ENCODE data around the gene EIF6. TPM values are rescaled to one million over a fixed set of nuclear protein-coding genes. Genes with fewer than 3 reads are reported as not detected.

Gene EIF6
- total RNA-seq, 1 experiment from 2014 or later = 420 TPM

DNA sequence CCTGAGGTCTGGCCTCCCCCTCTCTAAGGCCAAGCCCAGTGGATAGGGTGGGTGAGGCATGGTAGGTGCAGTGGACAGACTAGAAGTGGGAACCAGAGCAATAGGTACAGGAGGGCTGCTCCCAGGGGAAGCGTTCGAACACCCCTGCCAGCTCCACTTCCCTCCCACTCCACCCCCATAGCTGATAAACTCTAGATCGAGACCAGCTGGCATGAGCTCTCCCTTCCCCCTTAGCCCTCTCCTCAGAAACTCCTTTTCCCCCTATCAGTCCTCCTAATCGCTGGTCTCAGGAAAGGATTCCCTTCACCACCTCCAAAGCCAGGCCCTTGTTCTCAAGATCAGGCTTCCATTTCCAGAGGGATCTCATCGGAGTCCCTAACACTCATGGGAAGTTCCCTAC lies 13.7 kb upstream of the EIF6 start:
- no TSS peak for BruUV-seq (replicated peaks)
- Histone ChIP-seq H3K27me3 (replicated peaks; ENCODE audit: control insufficient read depth, insufficient read depth, low read length) (no peaks in the 10 kb centered on the region), H3K9me3 (no peaks in the 10 kb centered on the region), H3K4me3 (ENCODE audit: low read depth, low read length) (no peak overlapping the region), H3K4me1 (peaks cover 12% of the 10 kb centered on the region), H3K36me3 (ENCODE audit: control insufficient read depth, insufficient read depth, low read length) (no peaks in the 10 kb centered on the region)
- H3K4me1 Mint-ChIP-seq (ENCODE audit: low read depth, unreplicated experiment) = peaks cover 17% of the 10 kb centered on the region
- intact Hi-C loops (cut with micrococcal nuclease; ENCODE audit: unreplicated experiment) = no loop called here
- no peak overlapping the region for H3K27ac Mint-ChIP-seq (ENCODE audit: unreplicated experiment)
- no peaks in the 10 kb centered on the region for H3K27me3 Mint-ChIP-seq (ENCODE audit: insufficient read depth, unreplicated experiment)
- POLR2A ChIA-PET = interaction anchor here (1.3 kb wide), 1 partner anchor 14 kb away, joined by 4 read pairs; the partner anchor contains the start of gene EIF6
- CTCF ChIA-PET = interaction anchor here (0.6 to 2.2 kb wide), 4 partner anchors 9 to 149 kb away, joined by 3 to 8 read pairs (median 5); no protein-coding TSS in a partner anchor
- H3K4me3 Mint-ChIP-seq (ENCODE audit: unreplicated experiment) = no peak overlapping the region
- H3K9me3 Mint-ChIP-seq (ENCODE audit: unreplicated experiment) = no peaks in the 10 kb centered on the region
- DNase-seq = no peak
- H3K36me3 Mint-ChIP-seq (ENCODE audit: insufficient read depth, unreplicated experiment) = peaks cover 5% of the 10 kb centered on the region
- TF ChIP-seq, protein P1, sequence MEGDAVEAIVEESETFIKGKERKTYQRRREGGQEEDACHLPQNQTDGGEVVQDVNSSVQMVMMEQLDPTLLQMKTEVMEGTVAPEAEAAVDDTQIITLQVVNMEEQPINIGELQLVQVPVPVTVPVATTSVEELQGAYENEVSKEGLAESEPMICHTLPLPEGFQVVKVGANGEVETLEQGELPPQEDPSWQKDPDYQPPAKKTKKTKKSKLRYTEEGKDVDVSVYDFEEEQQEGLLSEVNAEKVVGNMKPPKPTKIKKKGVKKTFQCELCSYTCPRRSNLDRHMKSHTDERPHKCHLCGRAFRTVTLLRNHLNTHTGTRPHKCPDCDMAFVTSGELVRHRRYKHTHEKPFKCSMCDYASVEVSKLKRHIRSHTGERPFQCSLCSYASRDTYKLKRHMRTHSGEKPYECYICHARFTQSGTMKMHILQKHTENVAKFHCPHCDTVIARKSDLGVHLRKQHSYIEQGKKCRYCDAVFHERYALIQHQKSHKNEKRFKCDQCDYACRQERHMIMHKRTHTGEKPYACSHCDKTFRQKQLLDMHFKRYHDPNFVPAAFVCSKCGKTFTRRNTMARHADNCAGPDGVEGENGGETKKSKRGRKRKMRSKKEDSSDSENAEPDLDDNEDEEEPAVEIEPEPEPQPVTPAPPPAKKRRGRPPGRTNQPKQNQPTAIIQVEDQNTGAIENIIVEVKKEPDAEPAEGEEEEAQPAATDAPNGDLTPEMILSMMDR (IDR thresholded peaks at IDR 0.05; ENCODE audit: insufficient read depth in 1 of 2, low read depth in 1 of 2, low read length in 1 of 2, severe bottlenecking in 1 of 2, unreplicated experiment in 1 of 2) = no peak

DNA sequence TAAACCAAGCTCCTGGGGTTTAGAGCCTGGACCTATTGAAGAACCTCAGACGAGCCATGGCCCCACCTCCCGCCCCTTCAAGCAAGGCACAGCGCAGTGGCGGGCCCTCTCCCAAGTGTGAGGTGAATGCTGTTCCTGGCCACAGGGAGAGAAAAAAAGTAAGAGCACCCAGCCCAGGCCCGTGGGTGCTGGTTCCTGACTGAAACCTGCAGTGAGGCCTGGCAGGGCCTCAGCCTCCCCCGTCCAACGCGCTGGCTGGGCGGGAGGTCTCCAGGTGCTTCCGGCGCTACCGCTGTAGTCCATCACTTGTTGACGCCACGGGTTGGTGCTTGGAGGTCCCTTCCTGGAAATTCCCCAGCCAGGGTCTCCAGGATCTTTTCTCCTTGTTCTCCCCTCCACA lies 13.2 kb upstream of the EIF6 start:
- TF ChIP-seq, protein P1 (IDR thresholded peaks at IDR 0.05; ENCODE audit: insufficient read depth in 1 of 2, low read depth in 1 of 2, low read length in 1 of 2, severe bottlenecking in 1 of 2, unreplicated experiment in 1 of 2) = no peak
- no TSS peak for BruUV-seq (replicated peaks)
- Histone ChIP-seq H3K9me3 (no peaks in the 10 kb centered on the region), H3K27me3 (replicated peaks; ENCODE audit: control insufficient read depth, insufficient read depth, low read length) (no peaks in the 10 kb centered on the region), H3K36me3 (ENCODE audit: control insufficient read depth, insufficient read depth, low read length) (no peaks in the 10 kb centered on the region), H3K4me1 (peaks cover 12% of the 10 kb centered on the region), H3K4me3 (ENCODE audit: low read depth, low read length) (no peak overlapping the region)
- no peaks in the 10 kb centered on the region for H3K27me3 Mint-ChIP-seq (ENCODE audit: insufficient read depth, unreplicated experiment)
- peaks cover 17% of the 10 kb centered on the region for H3K4me1 Mint-ChIP-seq (ENCODE audit: low read depth, unreplicated experiment)
- ChIA-PET CTCF (interaction anchor here (0.5 to 2.2 kb wide), 12 partner anchors 8 to 153 kb away, joined by 3 to 9 read pairs (median 6); partner anchors contain the start of gene EIF6), POLR2A (interaction anchor here (1.3 kb wide), 1 partner anchor 13 kb away, joined by 4 read pairs; the partner anchor contains the start of gene EIF6)
- intact Hi-C loops (cut with micrococcal nuclease; ENCODE audit: unreplicated experiment) = no loop called here
- peaks cover 5% of the 10 kb centered on the region for H3K36me3 Mint-ChIP-seq (ENCODE audit: insufficient read depth, unreplicated experiment)
- no peak overlapping the region for H3K27ac Mint-ChIP-seq (ENCODE audit: unreplicated experiment)
- H3K4me3 Mint-ChIP-seq (ENCODE audit: unreplicated experiment) = no peak overlapping the region
- H3K9me3 Mint-ChIP-seq (ENCODE audit: unreplicated experiment) = no peaks in the 10 kb centered on the region
- DNase-seq = no peak

DNA sequence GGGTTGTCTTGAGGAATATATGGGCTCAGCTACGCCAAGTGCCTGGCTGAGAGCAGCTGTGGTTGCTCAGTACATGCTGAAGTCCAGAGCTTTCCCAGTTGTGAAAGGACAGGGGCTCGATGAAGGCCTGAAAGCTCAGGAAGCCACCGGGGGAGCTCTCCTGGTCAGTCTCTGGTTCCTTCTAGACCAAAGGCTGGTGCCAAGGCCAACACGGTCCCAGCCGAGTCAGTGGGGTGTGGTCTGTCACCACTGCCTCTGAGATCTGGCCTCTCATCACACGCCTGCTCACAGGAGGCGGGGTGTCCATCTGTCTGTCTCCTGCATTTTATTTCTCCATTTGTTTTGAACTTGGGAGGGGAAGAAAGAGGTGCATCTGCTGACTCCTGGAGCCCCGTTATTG lies 12.6 kb upstream of the EIF6 start:
- CTCF ChIA-PET = interaction anchor here (0.6 to 2.2 kb wide), 9 partner anchors 8 to 152 kb away, joined by 3 to 9 read pairs (median 6); partner anchors contain the start of gene EIF6
- POLR2A ChIA-PET = no interaction called here

More for the DNA sequence above, 12.6 kb upstream of the EIF6 start:
- Mint-ChIP-seq H3K36me3 (ENCODE audit: insufficient read depth, unreplicated experiment) (peaks cover 5% of the 10 kb centered on the region), H3K4me1 (ENCODE audit: low read depth, unreplicated experiment) (peaks cover 17% of the 10 kb centered on the region), H3K9me3 (ENCODE audit: unreplicated experiment) (no peaks in the 10 kb centered on the region), H3K27ac (ENCODE audit: unreplicated experiment) (no peak overlapping the region), H3K27me3 (ENCODE audit: insufficient read depth, unreplicated experiment) (no peaks in the 10 kb centered on the region), H3K4me3 (ENCODE audit: unreplicated experiment) (no peak overlapping the region)
- DNase-seq = peak; percentile 54 to 64
- H3K27me3 ChIP-seq (replicated peaks; ENCODE audit: control insufficient read depth, insufficient read depth, low read length) = no peaks in the 10 kb centered on the region
- BruUV-seq (replicated peaks) = no TSS peak
- H3K4me1 ChIP-seq = peaks cover 12% of the 10 kb centered on the region
- H3K36me3 ChIP-seq (ENCODE audit: control insufficient read depth, insufficient read depth, low read length) = no peaks in the 10 kb centered on the region
- TF ChIP-seq, protein P1 (IDR thresholded peaks at IDR 0.05; ENCODE audit: insufficient read depth in 1 of 2, low read depth in 1 of 2, low read length in 1 of 2, severe bottlenecking in 1 of 2, unreplicated experiment in 1 of 2) = peak; percentile 26 to 32
- no peaks in the 10 kb centered on the region for H3K9me3 ChIP-seq
- no peak overlapping the region for H3K4me3 ChIP-seq (ENCODE audit: low read depth, low read length)
- intact Hi-C loops (cut with micrococcal nuclease; ENCODE audit: unreplicated experiment) = no loop called here

All from Caco-2 (cell line).